HG02884 (cell line): ENCODE data around the gene FAM168B.
"Not testable (repeated sequence)": the region's sequence is repeated elsewhere in the genome, so short reads cannot be mapped to it uniquely, and the experiment has no call there.

Experiments
- ATAC-seq: cut with Tn5 transposase; IDR thresholded peaks from one replicate; pipeline ENCODE4 v1.9.1; 2021; ENCODE audit warnings: mild to moderate bottlenecking, moderate library complexity; ENCODE audit not compliant: unreplicated experiment

FAM168B gene

GRCh38 chr2:131103165-131103564 is 9.9 kb upstream of the FAM168B start:
- no peak for ATAC-seq

GRCh38 chr2:131094463-131095281 is 1.4 kb upstream of the FAM168B start:
- no peak for ATAC-seq

- peak; percentile 63 for ATAC-seq
Observed at GRCh38 chr2:131093696-131094462, 619 bp upstream of the FAM168B start.

- no peak for ATAC-seq
Observed at GRCh38 chr2:131092458-131093005, 728 bp downstream of the FAM168B start.

- no peak for ATAC-seq
Observed at GRCh38 chr2:131085646-131086045, 7.6 kb downstream of the FAM168B start.

GRCh38 chr2:131081190-131081589 is 12.1 kb downstream of the FAM168B start:
- ATAC-seq: no peak

GRCh38 chr2:131079931-131080330 is 13.3 kb downstream of the FAM168B start:
- ATAC-seq: not testable (repeated sequence)

- ATAC-seq: no peak
Observed at GRCh38 chr2:131077966-131078365, 15.3 kb downstream of the FAM168B start.

- no peak for ATAC-seq
Observed at GRCh38 chr2:131077182-131077846, 15.9 kb downstream of the FAM168B start.

GRCh38 chr2:131076707-131077106 is 16.6 kb downstream of the FAM168B start:
- ATAC-seq: no peak

- ATAC-seq: not testable (repeated sequence)
Observed at GRCh38 chr2:131075578-131075977, 17.7 kb downstream of the FAM168B start.

GRCh38 chr2:131068172-131068571 is 25.1 kb downstream of the FAM168B start:
- not testable (repeated sequence) for ATAC-seq

GRCh38 chr2:131067465-131068125 is 25.7 kb downstream of the FAM168B start:
- ATAC-seq: no peak

GRCh38 chr2:131064589-131065512 is 28.4 kb downstream of the FAM168B start:
- no peak for ATAC-seq

- no peak for ATAC-seq
Observed at GRCh38 chr2:131063501-131064283, 29.6 kb downstream of the FAM168B start.

GRCh38 chr2:131058920-131059319 is 34.3 kb downstream of the FAM168B start:
- no peak for ATAC-seq

- ATAC-seq: no peak
Observed at GRCh38 chr2:131058214-131058843, 34.9 kb downstream of the FAM168B start.

GRCh38 chr2:131056932-131057287 is 36.4 kb downstream of the FAM168B start:
- ATAC-seq: no peak
